GM18909 (cell line): Measurements from ENCODE around the gene C3orf62.
"Not testable (repeated sequence)": the region's sequence is repeated elsewhere in the genome, so short reads cannot be mapped to it uniquely, and the experiment has no call there.

ENCODE experiments used
- ATAC-seq: cut with Tn5 transposase; IDR thresholded peaks from one replicate; pipeline ENCODE4 v1.9.1; 2021; ENCODE audit warnings: mild to moderate bottlenecking; ENCODE audit not compliant: unreplicated experiment, poor library complexity

Gene C3orf62

DNA sequence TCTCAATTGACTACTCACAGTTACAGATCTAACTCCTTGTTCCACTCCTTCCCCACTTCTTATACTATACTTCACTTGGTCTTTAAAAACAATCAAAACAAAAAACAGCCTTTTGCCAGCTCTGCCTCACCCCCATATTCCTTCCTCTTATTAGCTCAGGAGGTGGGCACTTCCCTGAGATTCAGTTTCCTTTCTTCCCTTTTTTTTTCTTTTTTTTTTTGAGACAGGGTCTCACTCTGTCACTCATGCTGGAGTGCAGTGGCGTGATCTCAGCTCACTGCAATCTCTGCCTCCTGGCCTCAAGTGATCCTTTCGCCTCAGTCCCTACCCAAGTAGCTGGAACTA, 6.9 kb downstream of the C3orf62 start:
- ATAC-seq: no peak

DNA sequence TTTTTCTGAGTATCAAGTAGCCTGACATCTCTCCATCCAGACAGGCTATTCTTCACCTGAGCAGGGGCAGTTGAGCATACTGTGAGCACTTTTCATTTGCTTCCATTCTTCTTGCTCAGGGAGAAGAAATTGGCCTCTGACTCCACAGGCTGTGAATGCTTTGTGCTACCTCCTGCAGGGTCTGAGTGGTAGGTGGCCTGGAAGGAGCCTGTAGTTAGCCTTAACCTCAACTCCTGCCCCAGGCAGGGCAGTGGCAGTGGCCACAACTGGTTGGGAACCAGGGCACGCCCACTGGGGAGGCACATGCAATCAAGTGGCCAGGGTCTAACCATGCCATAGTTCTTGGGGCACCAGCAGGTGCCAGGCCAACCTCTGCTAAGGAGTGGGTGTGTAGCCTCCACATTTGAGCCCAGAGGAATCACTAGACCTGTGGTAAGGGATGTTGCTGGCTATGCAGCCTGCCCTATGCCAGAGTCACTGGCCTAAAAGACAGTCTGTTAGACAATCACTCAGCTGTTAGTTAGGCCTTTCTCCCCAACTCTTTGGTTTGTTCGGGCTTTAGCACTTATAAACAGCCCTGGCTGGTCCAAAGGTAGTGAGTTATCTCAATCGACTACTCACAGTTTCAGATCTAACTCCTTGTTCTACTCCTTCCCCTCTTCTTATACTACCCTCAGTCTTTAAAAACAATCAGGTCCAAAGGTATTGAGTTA, 7.4 kb downstream of the C3orf62 start:
- no peak for ATAC-seq

DNA sequence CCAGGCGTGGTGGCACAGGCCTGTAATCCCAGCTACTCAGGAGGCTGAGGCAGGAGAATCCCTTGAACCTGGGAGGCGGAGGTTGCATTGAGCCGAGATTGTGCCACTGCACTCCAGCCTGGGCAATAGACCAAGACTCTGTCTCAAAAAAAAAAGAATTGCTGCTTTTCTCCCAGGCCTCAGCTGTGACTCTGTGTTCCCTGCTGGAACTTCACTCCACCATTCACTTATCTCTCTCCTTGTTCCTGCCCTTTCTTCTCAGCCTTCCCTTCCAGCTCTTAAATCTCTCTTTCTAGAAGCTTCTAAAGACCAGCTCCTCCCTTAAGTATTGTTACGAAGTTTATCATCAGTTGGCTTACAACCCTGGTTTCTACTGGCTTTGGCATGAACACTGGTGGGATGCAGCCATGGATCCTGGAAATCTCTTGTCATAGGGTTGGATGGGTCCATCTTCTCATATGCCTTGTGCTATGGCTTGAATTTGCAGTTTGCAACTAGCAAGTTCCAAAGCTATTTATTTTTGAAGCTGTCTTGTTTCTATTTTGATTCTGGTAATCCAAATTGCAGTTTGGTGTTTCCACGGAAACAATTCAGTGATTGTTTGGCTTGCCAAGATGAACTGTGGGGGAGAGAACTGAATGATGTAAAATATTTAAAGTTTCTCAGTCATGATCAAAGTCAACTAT, 10.5 kb downstream of the C3orf62 start:
- ATAC-seq: no peak

DNA sequence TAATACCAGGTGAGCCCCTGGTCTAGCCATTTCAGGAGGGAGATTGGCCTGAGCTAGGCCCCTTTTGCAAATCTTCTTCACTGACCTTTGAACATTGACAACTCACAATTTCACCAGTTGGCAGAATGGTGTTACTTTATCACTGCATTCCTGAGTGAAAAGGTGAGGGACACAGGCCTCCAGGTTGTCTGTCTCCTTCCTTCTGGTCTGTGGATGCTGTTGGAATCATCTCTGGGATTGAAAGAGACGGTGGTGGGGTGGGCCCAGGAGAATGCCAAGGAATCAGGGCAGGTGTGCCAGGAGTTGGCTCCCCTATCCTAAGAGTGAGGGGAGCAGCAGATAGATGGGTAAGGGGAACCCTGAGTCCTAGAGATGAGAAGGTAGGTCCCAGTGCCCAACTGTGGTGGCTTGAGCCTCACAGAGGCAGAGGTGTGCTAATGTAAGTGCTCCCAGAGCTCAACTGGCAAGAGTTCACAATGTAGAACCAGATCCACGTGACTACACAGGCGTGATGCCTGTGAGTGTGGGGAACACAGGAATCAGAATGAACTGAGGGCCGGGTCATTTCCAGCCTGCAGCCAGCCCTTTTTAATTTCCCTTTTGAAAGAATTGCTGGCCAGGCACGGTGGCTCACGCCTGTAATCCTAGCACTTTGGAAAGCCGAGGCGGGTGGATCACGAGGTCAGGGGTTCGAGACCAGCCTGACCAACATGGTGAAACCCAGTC, 11.2 kb downstream of the C3orf62 start:
- no peak for ATAC-seq

DNA sequence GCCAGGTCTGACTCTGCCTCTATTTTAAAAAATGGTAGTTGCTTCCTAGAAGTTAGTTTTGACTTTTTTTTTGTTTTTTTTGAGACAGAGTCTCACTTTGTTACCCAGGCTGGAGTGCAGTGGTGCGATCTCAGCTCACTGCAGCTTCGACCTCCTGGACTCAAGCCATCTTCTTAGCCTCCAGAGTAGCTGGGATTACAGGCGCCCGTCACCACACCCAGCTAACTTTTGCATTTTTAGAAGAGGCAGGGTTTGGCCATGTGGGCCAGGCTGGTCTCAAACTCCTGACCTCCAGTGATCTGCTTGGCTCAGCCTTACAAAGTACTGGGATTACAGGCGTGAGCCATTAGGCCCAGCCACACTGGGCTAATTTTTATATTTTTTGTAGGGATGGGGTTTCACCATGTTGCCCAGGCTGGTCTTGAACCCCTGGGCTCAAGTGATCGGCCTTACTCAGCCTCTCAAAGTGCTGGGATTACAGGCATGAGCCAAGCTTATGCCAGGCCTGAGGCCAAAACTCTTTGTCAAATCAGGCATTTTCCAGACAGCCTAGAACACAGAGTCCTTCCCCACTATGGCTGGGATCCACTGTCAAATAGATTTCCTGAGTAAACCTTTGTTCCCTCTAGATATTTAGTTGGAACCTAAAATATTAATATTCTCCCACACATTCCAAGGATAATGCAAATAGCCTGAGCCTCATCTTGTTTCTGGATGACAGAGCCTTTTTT, 13.7 kb downstream of the C3orf62 start:
- no peak for ATAC-seq

DNA sequence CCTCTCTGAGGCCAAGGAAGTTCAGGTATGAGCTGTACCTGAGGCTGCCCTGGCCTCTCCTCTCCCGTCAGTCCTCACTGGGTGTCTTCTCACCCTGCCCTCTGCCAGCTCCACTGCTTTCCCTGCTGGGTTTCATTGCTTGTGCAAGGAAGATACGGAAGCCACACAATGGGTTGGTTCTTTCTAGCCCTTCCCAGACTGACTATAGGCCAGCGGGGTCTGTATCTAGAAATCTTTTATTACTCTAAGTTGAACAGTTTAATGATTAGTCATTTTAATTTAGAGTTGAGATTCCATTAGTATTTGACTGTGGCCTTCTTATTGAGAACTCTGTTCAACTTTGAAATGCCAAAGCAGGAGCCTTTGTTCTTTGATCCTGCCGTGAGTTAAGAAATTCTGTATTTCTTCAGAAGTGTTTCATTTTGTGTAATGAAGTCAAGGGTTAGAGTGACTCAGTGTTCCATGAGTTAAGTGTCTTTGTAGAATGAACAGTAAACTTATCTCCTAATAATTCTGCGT, 16.2 kb downstream of the C3orf62 start:
- ATAC-seq: no peak

DNA sequence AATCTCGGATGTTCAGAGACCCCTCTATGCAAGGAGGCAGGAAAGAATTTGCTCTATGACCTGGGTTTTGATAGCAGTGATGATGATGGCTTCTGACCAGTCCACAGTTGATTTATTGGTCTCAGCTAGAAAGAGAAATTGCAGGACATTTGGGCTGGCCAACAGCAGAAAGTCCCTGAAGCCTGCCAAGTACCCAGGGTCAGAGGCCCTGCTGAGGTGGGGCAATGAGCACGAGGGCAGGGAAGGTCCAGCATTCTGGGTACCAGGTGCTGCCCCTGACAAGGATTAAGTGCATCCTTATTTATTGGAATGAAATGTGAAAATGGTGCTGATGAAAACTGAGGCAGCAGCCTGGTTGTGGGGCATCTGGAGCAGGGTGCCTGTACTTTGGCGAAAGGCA, 19.8 kb downstream of the C3orf62 start:
- no peak for ATAC-seq

DNA sequence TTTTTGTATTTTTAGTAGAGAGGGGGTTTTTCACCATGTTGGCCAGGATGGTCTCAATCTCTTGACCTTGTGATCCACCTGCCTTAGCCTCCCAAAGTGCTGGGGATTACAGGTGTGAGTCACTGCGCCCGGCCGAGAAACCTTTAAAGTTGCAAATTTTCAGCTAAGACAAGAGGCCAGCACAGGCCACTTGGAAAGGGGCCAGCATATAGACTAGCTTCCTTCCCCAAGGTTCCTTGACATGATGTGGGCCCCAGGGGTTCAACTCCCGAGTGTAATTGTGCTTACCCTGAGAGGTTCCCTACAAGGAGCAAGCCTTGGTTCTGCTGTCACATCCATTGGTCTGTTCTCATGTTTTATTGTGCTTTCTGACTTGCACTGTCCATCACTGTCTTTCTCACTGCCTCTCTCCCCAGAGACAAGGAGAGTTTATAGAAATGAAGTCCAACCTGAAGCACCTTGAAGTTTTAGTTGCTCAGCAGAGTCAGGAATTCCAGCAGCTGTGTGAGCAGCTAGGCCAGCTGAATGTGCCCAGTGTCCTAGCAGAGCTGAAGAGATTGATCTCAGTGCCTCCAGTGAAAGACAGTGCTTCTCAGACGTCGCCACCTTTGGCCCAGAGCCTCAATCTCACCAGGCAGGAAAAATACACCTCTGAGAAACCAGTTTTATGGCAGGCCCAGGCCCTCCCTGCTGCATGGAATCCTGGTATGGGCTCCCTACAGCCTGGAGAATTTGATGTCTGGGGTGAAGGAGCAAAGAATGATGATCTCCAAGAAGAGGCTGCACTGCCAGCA, 21.1 kb downstream of the C3orf62 start:
- ATAC-seq: no peak

DNA sequence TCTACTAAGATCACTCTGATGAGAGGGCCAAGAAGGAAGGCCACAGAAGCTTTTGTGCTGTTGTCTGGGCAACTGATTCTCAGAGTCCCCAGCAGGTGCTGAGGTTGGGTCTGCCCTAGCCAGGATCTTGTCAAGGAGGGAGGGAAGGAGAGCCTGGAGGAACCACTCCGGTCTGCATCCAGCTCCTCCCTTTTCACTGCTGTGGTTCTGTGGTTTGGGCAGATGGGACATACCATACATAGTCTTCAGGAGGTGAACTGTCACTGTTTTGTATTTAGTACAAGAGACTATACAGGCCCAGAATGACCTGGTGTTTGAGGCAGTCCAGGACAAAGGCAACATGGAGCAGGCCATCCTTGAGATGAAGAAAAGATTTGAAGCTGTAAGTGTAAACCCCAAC, 21.9 kb downstream of the C3orf62 start:
- no peak for ATAC-seq

DNA sequence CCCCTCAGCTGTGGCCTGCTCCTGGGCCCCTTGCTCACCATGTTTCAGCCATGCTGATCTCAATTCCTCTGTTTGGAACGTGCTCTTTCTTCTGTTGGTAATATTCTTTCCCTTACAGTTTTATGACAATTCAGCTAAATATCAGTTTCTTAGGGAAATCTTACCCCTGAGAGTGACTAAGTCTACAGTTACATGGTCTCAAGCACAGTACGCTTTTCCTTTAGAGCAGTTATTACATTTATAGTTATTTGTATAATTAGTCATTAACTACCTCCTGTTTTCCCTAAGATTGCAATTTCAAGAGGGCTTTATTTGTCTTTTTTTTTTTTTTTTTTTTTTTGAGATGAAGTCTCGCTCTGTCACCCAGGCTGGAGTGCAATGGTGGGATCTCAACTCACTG, 23.5 kb downstream of the C3orf62 start:
- ATAC-seq: no peak

DNA sequence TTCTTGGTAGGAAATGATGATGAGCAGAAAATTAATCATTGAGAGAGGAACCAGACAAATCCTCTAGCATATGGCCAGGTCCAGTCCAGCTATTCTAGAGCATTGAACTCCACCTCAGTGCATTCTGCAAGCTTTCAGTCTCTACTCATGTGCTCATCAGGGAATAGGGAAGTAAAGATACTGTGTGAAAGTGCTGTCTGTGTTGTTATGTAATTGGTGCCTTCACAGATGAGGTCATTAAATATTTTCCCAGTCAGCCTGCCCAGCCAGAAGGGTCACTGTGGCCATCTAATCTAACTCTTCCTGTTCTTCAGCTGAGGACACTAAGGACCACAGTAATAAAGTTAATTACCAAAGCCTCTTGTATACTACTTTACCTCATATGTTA, 28.2 kb downstream of the C3orf62 start:
- ATAC-seq: no peak

DNA sequence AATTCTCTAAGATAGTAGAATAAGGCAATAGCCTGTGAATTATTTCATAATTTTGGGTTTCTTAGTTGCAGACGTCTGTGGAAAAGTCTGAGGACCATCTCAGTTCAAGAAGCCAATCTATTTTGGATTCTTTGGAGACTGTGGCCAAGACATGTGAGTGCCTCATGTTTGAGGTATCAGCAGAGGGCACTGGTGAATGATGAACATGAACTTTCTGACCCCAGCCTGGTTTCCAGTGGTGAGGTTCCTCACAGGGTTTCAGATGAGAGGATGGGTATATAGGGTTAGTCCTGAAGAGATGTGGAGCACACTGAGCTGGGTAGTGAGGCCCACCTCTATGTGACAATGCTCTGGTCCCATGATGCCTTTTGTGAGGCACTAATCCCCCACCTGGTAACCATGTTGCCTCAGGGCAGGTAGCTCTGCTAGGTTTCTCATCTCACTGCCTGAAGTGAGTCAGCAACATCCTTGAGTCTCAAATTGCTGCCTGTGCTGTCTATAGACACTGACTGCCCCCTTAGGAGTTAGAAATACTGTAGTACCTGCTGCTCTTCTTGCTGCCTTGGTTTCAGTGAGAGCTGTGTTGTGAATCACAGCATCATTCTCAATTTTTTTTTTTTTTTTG, 32.3 kb downstream of the C3orf62 start:
- no peak for ATAC-seq

DNA sequence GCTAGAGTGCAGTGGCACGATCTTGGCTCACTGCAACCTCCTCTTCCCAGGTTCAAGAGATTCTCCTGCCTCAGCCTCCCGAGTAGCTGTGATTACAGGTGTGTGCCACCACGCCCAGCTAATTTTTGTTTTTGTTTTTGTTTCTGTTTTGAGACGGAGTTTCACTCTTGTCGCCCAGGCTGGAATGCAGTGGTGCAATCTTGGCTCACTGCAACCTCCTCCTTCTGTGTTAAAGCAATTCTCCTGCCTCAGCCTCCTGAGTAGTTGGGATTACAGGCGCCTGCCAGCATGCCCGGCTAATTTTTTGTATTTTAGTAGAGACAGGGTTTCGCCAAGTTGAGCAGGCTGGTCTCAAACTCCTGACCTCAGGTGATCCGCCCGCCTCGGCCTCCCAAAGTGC, 36.9 kb downstream of the C3orf62 start:
- ATAC-seq: not testable (repeated sequence)

DNA sequence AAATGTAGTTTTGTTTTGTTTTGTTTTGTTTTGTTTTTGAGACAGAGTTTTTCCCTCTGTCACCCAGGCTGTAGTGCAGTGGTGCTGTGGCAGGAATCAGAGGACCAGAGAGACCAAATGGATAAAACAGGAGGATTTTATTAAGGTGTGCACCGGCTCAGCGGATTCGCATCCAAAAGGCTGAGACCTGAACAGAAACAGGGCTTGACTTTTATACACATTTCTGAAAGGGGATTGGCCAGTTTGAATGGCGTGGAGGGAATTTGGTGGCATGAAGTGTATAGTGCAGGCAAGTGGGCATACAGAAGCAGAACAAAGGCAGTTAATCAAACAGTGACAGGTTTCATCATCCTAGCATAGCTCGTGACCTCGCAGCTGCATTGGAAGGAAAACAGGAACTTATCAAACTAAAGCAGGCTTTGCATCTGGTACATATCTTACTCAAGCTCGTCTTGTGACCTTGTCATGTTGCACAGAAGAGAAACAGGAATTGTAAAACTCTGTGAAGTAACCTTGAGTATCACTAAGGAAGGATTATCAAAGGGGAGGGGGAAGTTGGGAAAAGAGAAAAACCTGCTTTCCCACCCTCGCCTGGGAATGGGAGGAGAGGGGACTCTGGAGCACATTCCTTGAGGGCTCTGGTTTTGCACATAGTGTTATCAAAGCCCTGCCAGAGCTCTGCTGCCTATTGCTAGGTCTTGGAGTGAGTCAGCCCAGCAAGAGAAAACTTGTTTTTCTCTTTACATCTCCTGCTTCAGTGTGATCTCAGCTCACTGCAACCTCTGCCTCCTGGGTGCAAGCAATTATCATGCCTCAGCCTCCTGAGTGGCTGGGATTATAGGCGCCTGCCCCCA, 38.5 kb downstream of the C3orf62 start:
- no peak for ATAC-seq

DNA sequence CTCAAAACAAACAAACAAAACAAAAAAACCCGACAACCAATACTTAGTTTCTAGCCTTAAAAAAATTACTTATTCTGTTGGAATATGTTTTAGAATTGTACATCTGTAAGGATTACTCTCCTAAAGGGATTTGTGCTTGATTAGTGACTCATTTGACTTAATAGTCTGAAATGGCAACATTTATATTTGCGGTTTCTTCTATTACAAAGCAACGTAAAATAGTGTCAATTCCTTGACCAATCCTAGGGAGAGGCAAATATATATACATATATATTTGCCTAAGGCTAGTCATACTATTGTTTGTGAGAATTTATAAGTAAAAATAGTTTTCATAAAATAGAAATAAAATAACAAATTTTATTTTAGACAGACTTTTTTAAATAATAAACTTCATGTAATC, 39.7 kb downstream of the C3orf62 start:
- no peak for ATAC-seq

DNA sequence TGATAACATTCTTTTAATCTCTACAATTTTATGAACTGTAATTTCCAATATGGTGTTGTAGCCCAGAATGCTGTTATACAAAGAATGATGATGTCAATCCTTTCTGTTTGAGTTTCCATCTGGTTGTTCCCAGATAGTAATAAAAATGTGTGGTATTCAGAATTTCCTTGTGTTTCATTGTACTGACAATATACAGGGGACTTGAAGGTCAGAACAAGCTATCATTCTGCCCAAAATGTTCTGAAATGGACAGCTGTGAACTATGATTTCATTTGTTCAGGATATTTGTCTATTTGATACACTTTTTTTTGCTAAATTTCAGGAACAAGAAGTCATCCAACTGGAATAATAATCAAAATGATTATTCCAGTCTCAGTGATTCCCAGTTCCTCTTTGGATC, 40.8 kb downstream of the C3orf62 start:
- no peak for ATAC-seq

DNA sequence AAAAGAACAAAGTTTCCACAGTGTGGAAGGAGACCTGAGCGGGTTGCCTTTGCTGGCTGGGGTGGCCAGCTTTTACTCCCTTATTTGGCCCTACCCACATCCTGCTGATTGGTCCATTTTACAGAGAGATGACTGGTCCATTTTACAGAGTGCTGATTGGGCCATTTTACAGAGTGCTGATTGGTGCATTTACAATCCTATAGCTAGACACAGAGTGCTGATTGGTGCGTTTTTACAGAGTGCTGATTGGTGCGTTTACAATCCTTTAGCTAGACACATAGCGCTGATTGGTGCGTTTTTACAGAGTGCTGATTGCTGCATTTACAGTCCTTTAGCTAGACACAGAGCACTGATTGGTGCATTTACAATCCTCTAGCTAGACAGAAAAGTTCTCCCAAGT, 48.2 kb downstream of the C3orf62 start:
- ATAC-seq: not testable (repeated sequence)

DNA sequence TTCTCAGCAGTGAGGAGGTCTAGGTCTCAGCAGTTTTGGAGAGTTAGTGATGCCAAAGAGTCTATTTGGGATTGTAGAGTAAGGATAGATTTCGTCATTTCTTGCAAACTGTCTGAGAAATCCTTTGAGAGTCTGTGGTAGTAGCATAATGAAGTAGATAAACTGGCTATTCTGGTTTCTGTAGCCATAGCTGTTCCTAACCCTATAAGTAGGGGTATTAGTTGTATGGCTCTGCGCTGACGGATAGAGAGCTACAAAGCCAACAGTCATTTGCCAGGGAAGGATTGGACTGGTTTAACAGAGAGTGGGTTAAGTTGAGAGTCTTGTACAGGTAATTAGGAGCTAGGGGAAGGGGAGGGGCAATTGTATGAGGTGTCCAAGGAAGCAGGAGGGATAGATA, 55.0 kb downstream of the C3orf62 start:
- ATAC-seq: no peak
